NCI-H2196 treated with DMSO at 0.1 percent for 48 hours (cell line): ENCODE data around the gene HSBP1L1.

Source experiments
- DNase-seq: peaks from one replicate; lab custom pipeline; 2025; ENCODE audit not compliant: unreplicated experiment; lab: John Stamatoyannopoulos, UW

HSBP1L1 gene

GRCh38 chr18:79960161-79960801, 4.2 kb upstream of the HSBP1L1 start:
- peak; percentile 11 for DNase-seq

DNA sequence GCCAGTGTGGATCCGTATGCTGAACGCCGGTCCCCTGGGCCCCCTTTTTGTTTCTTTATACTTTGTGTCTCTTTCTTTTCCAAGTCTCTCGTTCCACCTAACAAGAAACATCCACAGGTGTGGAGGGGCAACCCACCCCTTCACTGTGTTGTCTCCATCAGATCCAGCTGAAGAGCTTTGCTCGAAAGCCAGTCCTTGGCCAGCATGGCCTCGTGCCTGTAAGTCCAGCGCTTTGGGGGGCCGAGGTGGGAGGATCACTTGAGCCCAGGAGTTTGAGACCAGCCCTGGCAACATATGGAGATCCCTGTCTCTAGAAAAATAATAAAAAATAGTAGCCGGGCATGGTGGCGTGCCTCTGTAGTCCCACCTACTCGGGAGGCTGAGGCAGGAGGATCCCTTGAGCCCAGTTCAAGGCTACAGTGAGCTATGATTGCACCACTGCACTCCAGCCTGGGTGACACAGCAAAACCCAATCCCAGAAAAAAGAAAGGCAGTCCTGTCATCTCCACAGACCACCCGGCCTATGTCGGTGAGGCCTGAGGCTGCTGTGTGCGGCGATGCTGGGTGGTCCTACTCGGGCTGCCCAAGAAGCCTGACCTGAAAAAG, 3.4 kb upstream of the HSBP1L1 start:
- DNase-seq = no peak

DNA sequence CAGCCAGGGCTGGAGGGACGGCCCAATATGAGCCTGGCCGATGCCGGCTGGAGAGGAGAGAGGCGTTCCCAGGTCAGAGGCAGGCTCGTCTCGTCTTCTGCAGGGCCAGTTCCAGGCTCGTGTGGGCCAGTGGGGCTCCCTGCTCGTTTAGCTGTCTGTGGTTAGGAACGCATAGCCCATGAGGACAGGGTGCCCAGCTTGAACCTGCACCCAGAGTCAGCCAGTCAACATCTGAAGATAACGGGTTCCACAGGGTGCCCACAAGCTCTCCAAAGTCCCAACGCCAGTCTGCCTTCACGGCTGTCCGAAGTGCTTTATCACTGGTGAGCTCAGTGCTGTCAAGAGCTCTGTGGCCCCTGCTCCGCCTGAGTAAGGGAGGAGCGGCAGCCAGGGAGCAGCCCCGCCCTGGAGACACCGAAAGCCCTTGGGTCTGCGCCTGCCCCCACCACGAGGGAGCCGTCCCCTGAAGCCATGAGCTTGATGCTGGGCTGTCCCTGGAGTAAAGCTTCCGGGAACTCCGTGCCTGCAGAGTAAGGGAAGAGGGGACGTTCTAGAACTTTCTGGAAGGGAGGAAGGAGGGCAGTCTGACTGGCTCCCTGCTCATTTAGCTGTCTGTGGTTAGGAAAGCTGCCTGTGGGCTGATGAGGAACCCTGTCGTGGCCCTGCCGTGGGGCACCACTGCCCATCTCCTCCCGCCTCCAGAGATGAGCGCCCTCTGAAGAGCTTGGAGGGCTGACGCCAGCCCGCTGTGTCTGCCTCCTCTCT, 2.7 kb upstream of the HSBP1L1 start:
- no peak for DNase-seq

DNA sequence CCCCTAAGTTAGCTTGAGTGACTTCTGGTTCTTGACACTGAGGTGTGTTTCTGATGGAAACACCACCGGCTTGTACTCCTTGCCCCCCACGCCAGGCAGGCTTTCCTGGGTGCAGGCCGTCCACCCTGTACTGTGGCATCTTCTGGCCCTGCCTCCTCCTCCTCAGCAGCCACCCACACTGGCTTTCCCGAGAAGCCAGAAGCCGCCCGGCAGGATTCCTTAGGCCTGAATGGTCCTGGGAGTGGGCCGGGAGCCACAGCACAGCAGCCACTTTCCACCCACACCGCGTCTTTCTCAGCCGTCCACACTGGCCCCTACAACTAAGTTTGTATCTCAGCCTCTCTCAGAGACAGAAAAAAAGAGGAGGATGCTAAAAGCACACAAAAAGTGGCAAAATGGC, 2.1 kb upstream of the HSBP1L1 start:
- DNase-seq = no peak

DNA sequence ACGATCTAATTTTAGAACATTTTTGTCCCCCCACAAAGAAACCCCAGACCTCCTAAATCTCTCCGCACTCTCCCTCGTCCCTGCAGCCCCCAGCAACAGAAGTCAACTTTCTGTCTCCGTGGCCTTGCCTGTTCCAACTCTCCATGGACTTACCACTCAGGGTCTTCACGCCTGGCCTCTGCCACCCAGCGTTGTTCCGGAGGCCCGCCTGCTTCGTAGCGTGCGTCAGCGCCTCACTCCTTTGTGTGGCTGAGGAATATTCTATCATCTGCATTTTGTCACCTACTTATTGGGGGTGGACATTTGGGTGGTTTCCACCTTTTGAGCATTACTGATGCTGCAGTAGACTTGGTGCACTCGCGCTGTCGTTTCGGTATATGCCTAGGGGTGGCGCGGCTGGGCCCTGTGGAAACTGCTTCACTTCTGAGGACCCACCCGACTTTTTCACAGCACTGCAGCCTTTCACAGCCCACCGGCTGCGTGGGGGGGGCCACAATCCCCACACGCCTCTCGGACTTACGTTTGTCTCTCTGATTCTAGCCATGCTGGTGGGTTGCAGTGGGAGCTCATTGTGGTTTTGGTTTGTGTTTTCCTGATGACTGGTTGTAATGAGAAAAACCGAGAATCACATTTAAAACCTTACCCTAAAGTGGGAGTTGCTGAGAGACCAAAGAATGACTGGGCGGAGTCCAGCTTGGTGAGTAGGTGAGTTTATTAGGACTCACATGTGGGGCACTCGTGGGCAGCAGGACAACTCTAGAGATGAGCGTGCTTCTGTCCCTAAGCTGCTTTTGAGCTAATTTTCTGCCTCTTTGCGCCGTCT, 1.4 kb upstream of the HSBP1L1 start:
- no peak for DNase-seq

GRCh38 chr18:79963658-79964329, 649 bp upstream of the HSBP1L1 start:
- DNase-seq = no peak

DNA sequence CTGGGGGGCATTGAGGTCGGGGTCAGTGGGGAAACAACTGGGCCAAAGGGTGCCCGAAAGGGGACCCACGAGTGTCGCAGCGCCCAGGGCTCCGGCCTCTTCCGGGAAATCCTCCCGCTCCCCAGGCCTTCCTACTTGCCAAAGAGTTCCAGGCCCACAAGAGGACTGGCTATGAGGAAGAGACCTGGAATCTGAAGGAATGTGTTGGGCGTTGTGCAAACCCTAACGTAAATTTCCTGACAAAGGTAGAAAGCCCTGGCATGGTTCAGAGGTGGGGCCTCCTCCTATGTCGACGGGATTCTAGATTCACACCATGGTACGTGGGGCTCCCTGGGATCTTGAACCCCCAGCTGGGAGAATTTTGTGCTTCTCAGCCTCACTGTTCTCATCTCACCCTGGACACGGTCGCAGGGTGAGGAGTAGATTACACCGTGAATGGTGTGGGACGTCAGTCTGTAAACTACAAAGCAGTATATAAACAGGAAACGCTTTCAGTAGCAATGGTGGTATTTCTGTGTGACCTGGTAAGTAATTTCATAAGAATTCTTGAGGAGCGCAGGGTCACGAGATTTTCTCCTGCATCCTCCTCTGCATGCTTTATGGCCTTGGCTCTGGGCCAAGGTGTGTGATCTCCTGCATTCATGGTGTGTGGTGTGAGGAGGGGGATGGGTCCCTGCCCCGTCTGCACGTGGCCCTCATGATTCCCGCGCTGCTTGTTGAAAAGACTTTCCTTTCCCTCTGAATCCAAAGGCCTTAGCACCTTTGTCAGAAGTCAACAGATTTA, 868 bp downstream of the HSBP1L1 start:
- no peak for DNase-seq

DNA sequence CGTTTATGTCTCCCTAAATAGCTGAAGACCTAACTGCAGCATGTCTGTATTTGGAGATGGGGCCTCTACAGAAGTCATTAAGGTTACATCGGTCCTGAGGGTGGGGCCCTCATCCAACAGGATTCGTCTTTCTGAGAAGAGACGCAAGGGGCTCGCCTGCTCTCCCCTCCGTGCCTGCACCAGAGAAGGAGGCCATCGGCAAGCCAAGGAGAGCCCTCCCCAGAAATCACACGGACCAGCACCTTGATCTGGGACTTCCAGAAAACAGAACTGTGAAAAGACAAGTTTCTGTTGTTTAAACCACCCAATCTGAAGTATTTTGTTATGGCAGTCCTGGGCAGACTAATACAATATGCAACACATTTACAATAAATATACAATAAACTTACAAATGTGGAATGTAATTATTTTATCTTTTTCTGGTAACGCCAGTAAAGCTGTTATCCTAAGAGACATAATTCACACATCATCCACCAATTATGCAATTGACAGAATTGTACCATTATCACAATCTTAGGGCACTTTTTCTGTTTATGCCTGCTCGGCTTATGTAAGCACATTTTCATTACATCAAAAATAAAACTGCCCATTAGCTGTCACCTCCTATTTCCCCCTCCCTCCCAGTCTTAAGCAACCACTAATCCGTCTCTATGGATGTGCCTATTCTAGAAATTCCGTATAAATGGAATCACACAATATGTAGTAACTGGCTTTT, 6.1 kb downstream of the HSBP1L1 start:
- no peak for DNase-seq

- DNase-seq = no peak
Measured at GRCh38 chr18:79971211-79971952, 6.9 kb downstream of the HSBP1L1 start.

GRCh38 chr18:79971986-79972385, 7.5 kb downstream of the HSBP1L1 start:
- no peak for DNase-seq

- no peak for DNase-seq
Measured at GRCh38 chr18:79972720-79973119, 8.3 kb downstream of the HSBP1L1 start.

DNA sequence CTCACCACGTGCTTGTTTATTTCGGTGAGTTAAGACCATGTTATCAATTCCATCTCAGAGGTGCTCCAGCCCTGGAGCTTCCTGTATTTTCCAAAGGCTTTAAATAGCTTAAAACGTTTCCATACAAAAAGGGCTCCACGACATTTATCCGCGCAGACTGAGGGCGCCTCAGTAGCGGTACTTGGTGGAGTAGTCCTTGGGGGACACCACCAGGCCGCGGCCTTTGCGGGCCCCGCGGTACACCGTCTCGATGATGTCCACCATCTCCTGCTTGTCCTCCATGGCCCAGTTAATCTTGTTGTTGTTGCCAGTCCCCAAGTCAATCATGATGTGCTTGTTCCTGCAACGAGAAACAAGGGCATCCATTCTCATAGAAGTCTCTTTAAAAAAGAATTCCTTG, 9.1 kb downstream of the HSBP1L1 start:
- DNase-seq = no peak

- no peak for DNase-seq
Measured at GRCh38 chr18:79974025-79974654, 9.7 kb downstream of the HSBP1L1 start.

GRCh38 chr18:79975043-79975442, 10.6 kb downstream of the HSBP1L1 start:
- DNase-seq = no peak

GRCh38 chr18:79975985-79976680, 11.7 kb downstream of the HSBP1L1 start:
- no peak for DNase-seq

GRCh38 chr18:79979843-79980242, 15.4 kb downstream of the HSBP1L1 start:
- no peak for DNase-seq

GRCh38 chr18:79980585-79980984, 16.1 kb downstream of the HSBP1L1 start:
- DNase-seq = no peak

- DNase-seq = no peak
Measured at GRCh38 chr18:79982736-79983135, 18.3 kb downstream of the HSBP1L1 start.
